Motor neuron (in vitro differentiated cells): ENCODE data around the gene MRNIP. TPM values are rescaled to one million over a fixed set of nuclear protein-coding genes. Genes with fewer than 3 reads are reported as not detected.

Experiments
- ATAC-seq, 8 experiments: fragments of 200-7000 bp; cut with Tn5 transposase; replicated peaks in 6 of 8; 2 replicates each; pipeline ENCODE4 v1.8.0; 2021; ENCODE audit warnings: mild to moderate bottlenecking in 8 of 8, moderate library complexity in 8 of 8
- H3K27ac ChIP-seq, 2 donors: fragments of 250-450 bp; sonication (Bioruptor Pico); 2 replicates each; pipeline ENCODE4 v1.9.0; 2021; ENCODE audit warnings: antibody characterized with exemption in 2 of 2, mild to moderate bottlenecking in 2 of 2, moderate library complexity in 1 of 2
- H3K4me1 ChIP-seq, 2 donors: fragments of 250-450 bp; sonication (Bioruptor Pico); replicated peaks in 1 of 2; 2 replicates each; pipeline ENCODE4 v1.6.1; 2021; ENCODE audit warnings: antibody characterized with exemption in 2 of 2, mild to moderate bottlenecking in 2 of 2, moderate library complexity in 1 of 2
- H3K4me3 ChIP-seq, 5 donors: fragments of 250-450 bp; sonication (Bioruptor Pico); 2 replicates each; pipeline ENCODE4 v1.9.0; 2021; ENCODE audit warnings: antibody characterized with exemption in 5 of 5, mild to moderate bottlenecking in 5 of 5, moderate library complexity in 4 of 5
- WGBS, 10 experiments: fragments of 450-650 bp; shearing (Covaris generic); methylation state at CpG; one replicate each; pipeline ENCODE4 v1.0.0; 2022; 5-methylcytosine and 5-hydroxymethylcytosine counted together
- in situ Hi-C, 9 experiments: fragments of 400-800 bp; cut with MboI; loops; one replicate each; pipeline ENCODE4 v1.15.0; 2021; ENCODE audit warnings: low sequenced_read_pairs in 9 of 9, low pct_unique_long_range_greater_than_20kb in 2 of 9; ENCODE audit not compliant: unreplicated experiment in 9 of 9
- total RNA-seq, 8 experiments: library from RNA; unstranded; fragments of 300-600 nt; gene quantifications; 2 replicates each; pipeline versions ENCODE4 v1.2.3 to v1.2.4, GENCODE V29; 2022

MRNIP gene
- total RNA-seq, 8 experiments from 2014 or later = 18.8 to 48.6 (median 28.3) TPM

DNA sequence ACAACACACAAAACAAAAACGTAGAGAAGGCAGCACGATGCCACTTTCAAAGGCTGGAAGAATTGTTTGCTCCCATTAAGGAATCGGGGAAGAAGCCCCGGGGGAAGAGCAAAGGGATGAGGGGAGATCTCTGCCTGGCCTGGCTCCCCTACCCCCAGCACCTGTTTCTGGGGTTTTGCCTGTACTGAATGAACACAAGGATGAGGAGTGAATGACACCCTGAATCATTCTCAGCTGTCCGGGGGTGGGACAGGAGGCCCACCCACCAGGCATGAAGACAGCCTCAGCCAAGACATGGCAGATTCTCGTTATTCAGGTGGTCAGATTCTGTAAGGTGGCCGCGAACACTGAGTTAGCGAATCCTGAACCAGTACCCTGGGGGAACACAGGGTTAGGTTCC, 41.6 kb upstream of the MRNIP start:
- H3K27ac ChIP-seq = no peak overlapping the region
- no peaks in the 10 kb centered on the region for H3K4me1 ChIP-seq
- 59 to 100% (median 77%) methylated on average over 1 to 7 of the region's 9 CpGs; no CpG with 5 or more reads in 5 of the 10 experiments for WGBS, 10 experiments
- no peak overlapping the region for H3K4me3 ChIP-seq
- no peak for ATAC-seq
- in situ Hi-C loops = loop anchor here in 1 of 9 experiments (25.0 kb wide), 1 partner anchor 187 kb away; no protein-coding TSS in a partner anchor

GRCh38 chr5:179895861-179896260, 37.2 kb upstream of the MRNIP start:
- H3K27ac ChIP-seq = no peak overlapping the region
- in situ Hi-C loops = no loop called here
- H3K4me1 ChIP-seq = no peaks in the 10 kb centered on the region
- H3K4me3 ChIP-seq = no peak overlapping the region
- WGBS, 10 experiments = 40 to 97% (median 80%) methylated on average over 1 to 6 of the region's 6 CpGs
- ATAC-seq = no peak

GRCh38 chr5:179893958-179894895, 35.6 kb upstream of the MRNIP start:
- H3K4me1 ChIP-seq = no peaks in the 10 kb centered on the region
- ATAC-seq = no peak
- in situ Hi-C loops = no loop called here
- H3K4me3 ChIP-seq = no peak overlapping the region
- H3K27ac ChIP-seq = no peak overlapping the region
- WGBS, 10 experiments = 92 to 100% (median 100%) methylated on average over 1 to 2 of the region's 26 CpGs; no CpG with 5 or more reads in 7 of the 10 experiments

DNA sequence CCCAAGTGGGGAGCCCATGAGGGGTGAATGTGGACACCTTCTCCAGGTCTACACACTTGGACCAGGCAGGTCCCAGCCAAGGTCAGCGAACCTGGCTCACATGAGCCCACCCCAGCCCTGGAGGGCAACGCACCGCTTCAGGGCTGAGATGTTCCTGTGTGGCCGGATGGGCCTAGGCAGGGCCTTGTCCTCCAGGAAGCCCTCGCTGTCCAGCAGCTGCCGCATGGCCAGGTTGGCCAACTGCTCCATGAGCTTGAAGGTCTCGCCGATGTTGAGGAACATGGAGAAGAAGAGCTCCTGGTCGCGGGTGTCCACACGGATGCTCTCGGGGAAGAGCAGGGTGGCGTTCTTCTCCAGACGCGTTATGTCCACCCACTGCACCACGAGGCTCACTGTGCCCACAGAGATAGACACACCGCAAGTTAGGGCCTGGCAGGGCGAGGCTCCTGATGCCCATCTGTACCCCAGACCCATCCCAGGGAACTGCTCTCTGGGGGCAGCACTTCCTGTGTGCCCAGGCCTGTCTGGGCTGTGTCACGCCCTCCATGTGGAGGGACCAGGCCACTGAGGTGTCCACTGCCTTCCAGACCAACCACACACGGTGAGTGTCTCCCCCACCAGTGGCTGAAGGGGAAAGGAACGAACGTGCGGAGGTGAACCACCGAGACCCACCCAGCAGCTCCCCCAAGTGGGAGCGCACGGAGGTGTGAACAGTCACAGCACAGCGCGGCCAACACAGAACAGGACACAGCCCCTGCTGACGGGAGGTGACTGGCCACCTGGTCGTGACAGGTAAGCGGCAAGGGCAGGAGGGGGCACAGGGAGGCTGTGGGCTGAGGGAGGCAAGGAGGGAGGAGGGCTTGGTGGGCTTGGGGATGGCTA, 34.7 kb upstream of the MRNIP start:
- H3K4me3 ChIP-seq = no peak overlapping the region
- no peak overlapping the region for H3K27ac ChIP-seq
- no peak for ATAC-seq
- in situ Hi-C loops = no loop called here
- H3K4me1 ChIP-seq = no peaks in the 10 kb centered on the region
- 85 to 100% (median 99%) methylated on average over 1 to 11 of the region's 31 CpGs; no CpG with 5 or more reads in 4 of the 10 experiments for WGBS, 10 experiments

DNA sequence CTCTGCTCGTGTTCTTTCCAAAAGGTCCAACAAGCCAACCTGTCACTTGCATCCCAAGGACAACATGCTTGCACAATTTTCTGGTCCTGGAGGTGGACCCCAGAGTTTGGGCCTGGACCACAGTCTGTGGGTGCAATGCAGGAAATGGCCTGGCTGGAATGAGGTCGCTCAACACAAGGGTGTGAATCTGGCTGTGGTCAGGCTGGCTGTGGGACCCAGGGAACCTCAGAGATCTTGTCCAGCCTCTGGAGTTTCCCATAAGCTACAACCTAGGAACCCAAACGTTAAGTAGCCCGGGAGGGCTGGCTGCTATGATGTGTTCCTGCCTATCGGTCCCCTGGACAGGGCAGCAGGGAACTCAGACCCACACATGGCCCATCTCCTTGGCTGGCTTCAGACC, 33.6 kb upstream of the MRNIP start:
- ATAC-seq = no peak
- in situ Hi-C loops = no loop called here
- WGBS, 10 experiments = 71 to 100% (median 94%) methylated on average over 1 to 5 of the region's 5 CpGs; no CpG with 5 or more reads in 6 of the 10 experiments
- no peak overlapping the region for H3K4me3 ChIP-seq
- H3K4me1 ChIP-seq = no peaks in the 10 kb centered on the region
- no peak overlapping the region for H3K27ac ChIP-seq

DNA sequence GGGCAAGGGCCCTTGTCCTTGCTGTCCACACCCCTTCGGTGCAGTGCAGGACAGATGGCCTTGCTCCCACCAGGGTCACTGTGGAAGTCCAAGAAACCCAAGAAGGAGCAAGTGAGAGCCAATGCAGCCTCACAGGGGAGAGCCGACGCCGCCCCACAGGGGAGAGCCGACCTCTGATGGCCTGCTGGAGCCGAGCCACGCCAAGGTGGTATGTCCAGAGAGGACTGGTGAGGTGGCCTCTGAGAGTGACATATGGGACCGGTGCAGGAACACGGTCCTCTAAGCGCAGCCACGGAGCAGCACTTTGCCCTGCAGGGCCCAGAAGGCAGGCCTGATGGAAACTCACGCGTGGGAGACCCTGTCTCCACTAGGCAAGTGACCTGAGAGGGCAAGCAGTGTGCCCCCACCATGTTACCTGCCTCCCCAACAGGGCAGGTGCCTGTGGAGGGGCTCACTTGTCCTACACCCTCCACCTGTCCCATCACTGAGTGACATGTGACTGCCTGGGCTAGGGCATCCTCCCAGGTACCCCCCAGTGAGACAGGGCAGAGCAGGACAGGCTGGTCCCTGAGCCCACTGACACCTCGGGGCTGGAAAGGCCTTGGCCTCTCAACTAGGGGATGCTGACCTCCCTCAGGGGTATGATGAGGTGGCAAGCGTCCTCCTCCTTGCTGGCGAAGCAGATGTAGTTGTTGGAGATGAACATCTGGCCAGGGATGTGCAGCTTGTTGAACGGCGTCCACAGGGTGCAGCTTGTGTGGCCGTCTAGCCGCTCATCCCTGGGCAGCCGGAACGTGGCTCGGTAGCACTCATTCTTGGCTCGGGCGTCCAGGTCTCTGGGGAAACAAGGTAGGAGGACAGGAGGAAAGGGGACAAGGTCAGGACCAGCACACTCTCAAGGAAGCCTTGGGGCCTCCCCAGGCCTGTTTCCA, 32.4 kb upstream of the MRNIP start:
- no peak for ATAC-seq
- no peaks in the 10 kb centered on the region for H3K4me1 ChIP-seq
- H3K4me3 ChIP-seq = no peak overlapping the region
- in situ Hi-C loops = no loop called here
- 75 to 97% (median 93%) methylated on average over 1 to 9 of the region's 25 CpGs; no CpG with 5 or more reads in 5 of the 10 experiments for WGBS, 10 experiments
- no peak overlapping the region for H3K27ac ChIP-seq

DNA sequence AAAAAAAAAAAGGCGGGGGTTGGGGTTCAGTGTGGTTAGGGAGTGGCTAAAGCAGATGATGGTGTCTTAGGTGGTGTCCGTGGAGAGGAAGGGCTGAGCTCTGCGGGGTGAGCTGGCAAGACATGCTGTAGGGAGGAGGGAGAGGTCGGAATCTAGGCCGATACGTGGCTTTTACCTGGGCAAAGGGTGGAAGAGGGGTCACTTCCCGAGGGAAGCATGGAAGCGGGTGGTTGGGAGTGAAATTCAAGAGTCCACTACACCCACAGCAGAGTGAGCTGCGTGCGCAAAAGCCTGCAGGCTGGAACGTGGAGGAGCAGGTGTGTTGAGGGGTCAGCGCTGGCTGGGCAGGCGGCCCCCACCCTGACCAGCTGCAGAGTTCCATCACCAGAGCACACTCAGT, 31.3 kb upstream of the MRNIP start:
- in situ Hi-C loops = no loop called here
- Histone ChIP-seq H3K4me3 (no peak overlapping the region), H3K27ac (no peak overlapping the region), H3K4me1 (no peaks in the 10 kb centered on the region)
- WGBS, 10 experiments = 82 to 100% (median 91%) methylated on average over 2 to 7 of the region's 13 CpGs; no CpG with 5 or more reads in 4 of the 10 experiments
- no peak for ATAC-seq

DNA sequence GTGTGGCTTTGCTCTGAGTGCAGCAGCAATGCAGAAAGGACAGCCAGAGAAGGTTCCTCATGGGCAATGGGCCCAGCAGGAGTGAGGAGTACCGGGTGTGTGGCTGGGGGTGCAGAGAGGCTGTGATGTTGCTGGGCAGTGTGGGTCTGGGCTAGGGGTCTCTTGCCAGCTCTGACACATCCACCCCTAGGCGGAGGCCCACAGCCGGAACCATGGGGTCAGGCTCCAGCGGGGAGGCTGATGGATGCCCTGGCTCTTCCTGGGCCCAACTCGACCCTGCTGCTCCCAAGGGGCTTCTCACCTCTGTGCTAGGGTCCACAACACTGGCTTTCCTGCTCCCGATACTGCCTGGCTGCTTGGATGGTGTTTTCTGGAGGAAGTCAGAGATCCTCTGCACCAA, 29.2 kb upstream of the MRNIP start:
- H3K27ac ChIP-seq = no peak overlapping the region
- WGBS, 10 experiments = 68 to 100% (median 96%) methylated on average over 1 to 4 of the region's 6 CpGs; no CpG with 5 or more reads in 6 of the 10 experiments
- no peaks in the 10 kb centered on the region for H3K4me1 ChIP-seq
- ATAC-seq = no peak
- no peak overlapping the region for H3K4me3 ChIP-seq
- in situ Hi-C loops = no loop called here

- in situ Hi-C loops = no loop called here
- H3K4me1 ChIP-seq = no peaks in the 10 kb centered on the region
- 87 to 100% (median 95%) methylated on average over 3 to 10 of the region's 11 CpGs; no CpG with 5 or more reads in 1 of the 10 experiments for WGBS, 10 experiments
- no peak overlapping the region for H3K27ac ChIP-seq
- ATAC-seq = no peak
- H3K4me3 ChIP-seq = no peak overlapping the region
Measured at GRCh38 chr5:179887095-179887494, 28.5 kb upstream of the MRNIP start.

GRCh38 chr5:179886190-179886911, 27.7 kb upstream of the MRNIP start:
- in situ Hi-C loops = no loop called here
- H3K4me1 ChIP-seq = no peaks in the 10 kb centered on the region
- 0 to 91% (median 72%) methylated on average over 1 to 10 of the region's 14 CpGs; no CpG with 5 or more reads in 1 of the 10 experiments for WGBS, 10 experiments
- ATAC-seq = peak in 2 of 8 experiments; percentile 88 to 90
- H3K27ac ChIP-seq = no peak overlapping the region
- H3K4me3 ChIP-seq = no peak overlapping the region

DNA sequence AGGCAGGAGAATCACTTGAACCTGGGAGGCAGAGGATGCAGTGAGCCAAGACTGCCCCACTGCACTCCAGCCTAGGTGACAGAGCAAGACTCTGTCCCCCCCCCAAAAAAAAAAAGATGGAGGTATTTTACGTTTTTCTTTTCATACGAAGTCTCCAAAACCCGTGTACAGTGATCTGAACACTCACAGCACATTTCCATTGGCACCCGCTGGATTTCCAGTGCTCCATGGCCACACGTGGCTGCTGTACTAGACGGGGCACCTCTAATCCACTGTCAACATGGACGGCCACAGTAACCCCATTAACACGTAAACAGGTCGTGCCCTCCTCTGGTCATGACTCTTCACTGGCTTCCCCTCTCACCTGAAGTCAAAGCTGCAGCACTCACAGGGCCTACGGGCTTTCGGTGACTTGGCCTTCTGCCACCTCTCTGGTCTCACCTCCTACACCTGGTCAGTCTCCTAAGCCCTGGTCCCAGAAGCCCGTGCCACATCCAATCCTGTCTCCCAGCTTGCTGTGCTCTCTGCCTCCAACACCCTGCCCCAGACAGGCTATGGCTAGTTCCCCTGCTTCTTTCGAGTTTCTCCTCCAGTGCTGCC, 27.0 kb upstream of the MRNIP start:
- H3K27ac ChIP-seq = no peak overlapping the region
- 95 to 100% (median 100%) methylated on average over 1 to 4 of the region's 13 CpGs; no CpG with 5 or more reads in 5 of the 10 experiments for WGBS, 10 experiments
- no peaks in the 10 kb centered on the region for H3K4me1 ChIP-seq
- in situ Hi-C loops = no loop called here
- H3K4me3 ChIP-seq = no peak overlapping the region
- ATAC-seq = no peak
